Endothelial cell (in vitro differentiated cells): ENCODE results near the gene C12orf42. TPM values are rescaled to one million over a fixed set of nuclear protein-coding genes. Genes with fewer than 3 reads are reported as not detected.

Experiments used
- DNase-seq: peaks from one replicate; pipeline ENCODE4 v3.0.0; 2021; ENCODE audit warnings: low spot score
- H3K27ac Mint-ChIP-seq: one replicate; pipeline ENCODE4 v1.8.0; 2021; ENCODE audit warnings: mixed read lengths, inconsistent platforms; ENCODE audit not compliant: unreplicated experiment
- H3K27me3 Mint-ChIP-seq: one replicate; pipeline ENCODE4 v1.8.0; 2021; ENCODE audit warnings: mild to moderate bottlenecking, moderate library complexity, mixed read lengths, inconsistent platforms; ENCODE audit not compliant: unreplicated experiment
- H3K36me3 Mint-ChIP-seq: one replicate; pipeline ENCODE4 v1.8.0; 2021; ENCODE audit warnings: mild to moderate bottlenecking, low read depth, mixed read lengths, inconsistent platforms; ENCODE audit not compliant: unreplicated experiment
- H3K4me1 Mint-ChIP-seq: one replicate; pipeline ENCODE4 v1.8.0; 2021; ENCODE audit warnings: mild to moderate bottlenecking, mixed read lengths, inconsistent platforms; ENCODE audit not compliant: unreplicated experiment
- H3K4me3 Mint-ChIP-seq: one replicate; pipeline ENCODE4 v1.8.0; 2021; ENCODE audit warnings: mild to moderate bottlenecking, mixed read lengths, inconsistent platforms; ENCODE audit not compliant: unreplicated experiment
- H3K9me3 Mint-ChIP-seq: one replicate; pipeline ENCODE4 v1.8.0; 2021; ENCODE audit warnings: mixed read lengths, inconsistent platforms; ENCODE audit not compliant: unreplicated experiment
- total RNA-seq: library from RNA; stranded (reverse); fragmentation: NEBNext Ultra II Directional; extraction: Animal tissue kit (Norgen Biotek cat#: 25700); gene quantifications from one replicate; pipeline ENCODE4 v1.2.1, GENCODE V29; 2021; ENCODE audit not compliant: unreplicated experiment
- TF ChIP-seq, protein P1 (sequence below): fragments of 200-600 bp; sonication (generic); IDR thresholded peaks from one replicate; pipeline ENCODE4 v1.5.0; 2021; ENCODE audit warnings: antibody characterized with exemption; ENCODE audit not compliant: unreplicated experiment

Gene C12orf42
- total RNA-seq, 1 donor from 2014 or later = 0.77 TPM

DNA sequence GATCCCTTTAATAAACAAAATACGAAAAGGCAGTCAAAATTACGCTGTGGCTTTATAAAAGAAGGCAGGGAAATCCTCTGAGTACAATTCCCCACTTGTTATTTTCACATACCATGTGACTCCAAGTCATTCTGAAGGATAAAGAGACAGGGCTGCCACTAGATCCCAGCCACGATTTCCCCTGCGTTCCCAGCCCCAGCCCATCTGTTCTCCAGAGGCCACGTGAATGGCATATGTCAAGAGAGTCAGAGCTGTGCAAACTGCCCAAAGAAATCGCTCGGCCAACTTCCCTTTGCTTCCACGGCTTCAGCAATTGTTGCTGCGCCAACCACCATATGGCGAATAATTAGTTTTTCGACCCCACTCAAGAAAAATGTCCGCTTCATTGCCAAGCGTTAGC, 161.3 kb downstream of the C12orf42 start:
- H3K9me3 Mint-ChIP-seq = no peaks in the 10 kb centered on the region
- no peaks in the 10 kb centered on the region for H3K4me1 Mint-ChIP-seq
- H3K27me3 Mint-ChIP-seq = no peaks in the 10 kb centered on the region
- H3K36me3 Mint-ChIP-seq = no peaks in the 10 kb centered on the region
- H3K27ac Mint-ChIP-seq = no peak overlapping the region
- TF ChIP-seq, protein P1, sequence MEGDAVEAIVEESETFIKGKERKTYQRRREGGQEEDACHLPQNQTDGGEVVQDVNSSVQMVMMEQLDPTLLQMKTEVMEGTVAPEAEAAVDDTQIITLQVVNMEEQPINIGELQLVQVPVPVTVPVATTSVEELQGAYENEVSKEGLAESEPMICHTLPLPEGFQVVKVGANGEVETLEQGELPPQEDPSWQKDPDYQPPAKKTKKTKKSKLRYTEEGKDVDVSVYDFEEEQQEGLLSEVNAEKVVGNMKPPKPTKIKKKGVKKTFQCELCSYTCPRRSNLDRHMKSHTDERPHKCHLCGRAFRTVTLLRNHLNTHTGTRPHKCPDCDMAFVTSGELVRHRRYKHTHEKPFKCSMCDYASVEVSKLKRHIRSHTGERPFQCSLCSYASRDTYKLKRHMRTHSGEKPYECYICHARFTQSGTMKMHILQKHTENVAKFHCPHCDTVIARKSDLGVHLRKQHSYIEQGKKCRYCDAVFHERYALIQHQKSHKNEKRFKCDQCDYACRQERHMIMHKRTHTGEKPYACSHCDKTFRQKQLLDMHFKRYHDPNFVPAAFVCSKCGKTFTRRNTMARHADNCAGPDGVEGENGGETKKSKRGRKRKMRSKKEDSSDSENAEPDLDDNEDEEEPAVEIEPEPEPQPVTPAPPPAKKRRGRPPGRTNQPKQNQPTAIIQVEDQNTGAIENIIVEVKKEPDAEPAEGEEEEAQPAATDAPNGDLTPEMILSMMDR = no peak
- DNase-seq = no peak
- H3K4me3 Mint-ChIP-seq = no peak overlapping the region

- DNase-seq = no peak
- TF ChIP-seq, protein P1 = no peak
- no peaks in the 10 kb centered on the region for H3K9me3 Mint-ChIP-seq
- no peak overlapping the region for H3K4me3 Mint-ChIP-seq
- H3K27me3 Mint-ChIP-seq = no peaks in the 10 kb centered on the region
- H3K27ac Mint-ChIP-seq = no peak overlapping the region
- no peaks in the 10 kb centered on the region for H3K4me1 Mint-ChIP-seq
- H3K36me3 Mint-ChIP-seq = no peaks in the 10 kb centered on the region
These were observed 162.1 kb downstream of the C12orf42 start for GRCh38 chr12:103333676-103334075.

GRCh38 chr12:103331643-103332042, 164.1 kb downstream of the C12orf42 start:
- Mint-ChIP-seq H3K4me1 (no peaks in the 10 kb centered on the region), H3K27ac (no peak overlapping the region), H3K4me3 (no peak overlapping the region), H3K9me3 (no peaks in the 10 kb centered on the region), H3K27me3 (no peaks in the 10 kb centered on the region), H3K36me3 (no peaks in the 10 kb centered on the region)
- TF ChIP-seq, protein P1 = no peak
- no peak for DNase-seq

- H3K27me3 Mint-ChIP-seq = peaks cover 1% of the 10 kb centered on the region
- no peaks in the 10 kb centered on the region for H3K36me3 Mint-ChIP-seq
- no peak overlapping the region for H3K27ac Mint-ChIP-seq
- H3K4me1 Mint-ChIP-seq = no peaks in the 10 kb centered on the region
- no peak overlapping the region for H3K4me3 Mint-ChIP-seq
- no peaks in the 10 kb centered on the region for H3K9me3 Mint-ChIP-seq
- DNase-seq = no peak
- TF ChIP-seq, protein P1 = no peak
These were observed 165.1 kb downstream of the C12orf42 start for GRCh38 chr12:103330672-103331071.

GRCh38 chr12:103327676-103328075, 168.1 kb downstream of the C12orf42 start:
- Mint-ChIP-seq H3K4me3 (no peak overlapping the region), H3K36me3 (no peaks in the 10 kb centered on the region), H3K4me1 (no peaks in the 10 kb centered on the region), H3K9me3 (no peaks in the 10 kb centered on the region), H3K27me3 (peaks cover 1% of the 10 kb centered on the region), H3K27ac (no peak overlapping the region)
- no peak for DNase-seq
- TF ChIP-seq, protein P1 = no peak
